CMK (cell line): ENCODE measurements around the gene ESCO1.

ENCODE experiments used
- DNase-seq: peaks from one replicate; pipeline ENCODE4 v3.0.0-alpha.2; 2010; ENCODE audit warnings: low read depth

The ESCO1 gene

GRCh38 chr18:21584391-21584790 lies 16.1 kb downstream of the ESCO1 start:
- no peak for DNase-seq

GRCh38 chr18:21575656-21576055 lies 24.8 kb downstream of the ESCO1 start:
- no peak for DNase-seq

GRCh38 chr18:21571772-21572171 lies 28.7 kb downstream of the ESCO1 start:
- DNase-seq: no peak

- no peak for DNase-seq
These were observed 41.3 kb downstream of the ESCO1 start for GRCh38 chr18:21559195-21559594.

DNA sequence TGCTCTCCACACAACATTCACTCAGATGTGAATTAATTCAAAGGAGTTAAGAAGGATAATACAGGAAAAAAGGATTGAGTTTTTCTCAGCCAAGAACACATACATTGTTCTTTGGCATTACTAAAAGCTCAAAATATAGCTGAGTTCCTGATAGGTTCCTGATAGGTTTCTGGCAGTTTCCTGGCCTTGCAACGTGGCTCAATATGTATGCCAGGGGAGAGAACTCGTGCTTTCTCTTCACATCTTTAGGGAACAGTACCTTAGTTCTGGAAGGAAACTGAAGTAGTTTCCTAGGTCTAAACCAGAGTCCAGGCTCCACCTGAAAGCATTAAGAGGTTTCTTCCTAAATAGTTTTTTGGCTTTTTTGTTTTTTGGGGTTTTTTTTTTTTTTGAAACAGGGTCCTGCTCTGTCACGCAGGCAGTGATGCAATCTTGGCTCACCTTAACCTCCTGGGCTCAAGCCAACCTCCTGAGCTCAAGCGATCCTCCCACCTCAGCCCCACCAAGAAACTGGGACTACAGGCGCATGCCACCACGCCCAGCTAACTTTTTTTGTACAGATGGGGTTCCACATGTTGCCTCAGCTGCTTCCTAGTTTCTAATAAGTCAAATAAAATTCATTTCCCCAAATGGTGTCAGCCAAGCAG lies 42.8 kb downstream of the ESCO1 start:
- no peak for DNase-seq

DNA sequence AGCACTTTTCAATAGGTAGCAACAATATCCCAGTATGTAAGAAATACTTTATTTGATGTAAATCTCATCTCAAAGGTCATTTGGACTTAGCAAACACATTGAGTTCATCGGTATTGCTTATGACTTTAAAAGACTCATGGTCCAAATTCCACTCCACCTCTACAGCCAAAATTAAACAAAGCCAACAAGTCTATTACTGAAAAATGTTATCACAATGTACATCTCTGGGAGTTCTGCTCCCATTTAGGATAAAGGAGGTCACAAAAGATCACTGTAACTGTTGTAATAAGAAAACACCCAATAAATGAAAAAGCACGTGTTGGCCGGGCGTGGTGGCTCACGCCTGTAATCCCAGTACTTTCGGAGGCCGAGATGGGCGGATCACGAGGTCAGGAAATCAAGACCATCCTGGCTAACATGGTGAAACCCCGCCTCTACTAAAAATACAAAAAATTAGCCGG lies 50.0 kb downstream of the ESCO1 start:
- DNase-seq: no peak

DNA sequence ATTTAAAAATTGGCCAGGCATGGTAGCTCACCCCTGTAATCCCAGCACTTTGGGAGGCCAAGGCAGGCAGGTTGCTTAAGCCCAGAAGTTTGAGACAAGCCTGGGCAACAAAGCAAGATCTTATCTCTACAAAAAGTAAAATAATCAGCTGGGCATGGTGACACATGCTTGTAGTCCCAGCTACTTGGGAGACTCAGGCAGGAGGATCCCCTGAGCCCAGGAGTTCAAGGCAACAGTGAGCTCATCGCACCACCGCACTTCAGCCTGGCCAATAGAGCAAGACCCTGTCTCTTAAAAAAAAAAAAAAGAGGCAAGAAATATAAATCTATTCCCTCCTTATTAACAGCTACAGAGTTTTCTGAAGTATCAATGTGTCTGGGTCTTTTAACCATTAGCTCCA lies 51.9 kb downstream of the ESCO1 start:
- DNase-seq: no peak

- no peak for DNase-seq
These were observed 54.1 kb downstream of the ESCO1 start for GRCh38 chr18:21546423-21546822.

- no peak for DNase-seq
These were observed 62.3 kb downstream of the ESCO1 start for GRCh38 chr18:21538230-21538629.

- no peak for DNase-seq
These were observed 66.2 kb downstream of the ESCO1 start for GRCh38 chr18:21534327-21534726.

DNA sequence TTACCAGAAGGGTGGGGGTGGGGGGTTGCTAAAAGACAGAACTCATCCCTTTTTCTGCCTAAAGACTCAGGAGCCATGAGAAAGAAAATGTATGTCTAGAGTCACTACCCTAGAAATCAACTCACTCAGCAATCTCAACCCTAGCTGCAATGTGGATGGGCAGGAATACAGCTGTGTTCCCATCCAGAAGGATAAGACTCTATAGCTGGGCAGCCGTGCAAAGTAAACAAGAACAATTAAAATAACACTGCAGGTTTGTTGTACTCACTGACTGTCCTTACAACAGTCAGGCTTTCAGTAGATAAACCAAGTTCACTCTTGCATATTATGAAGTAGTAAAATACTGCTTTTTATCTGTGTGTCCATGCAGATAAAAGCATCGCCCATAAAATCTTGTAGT lies 74.0 kb downstream of the ESCO1 start:
- DNase-seq: no peak

DNA sequence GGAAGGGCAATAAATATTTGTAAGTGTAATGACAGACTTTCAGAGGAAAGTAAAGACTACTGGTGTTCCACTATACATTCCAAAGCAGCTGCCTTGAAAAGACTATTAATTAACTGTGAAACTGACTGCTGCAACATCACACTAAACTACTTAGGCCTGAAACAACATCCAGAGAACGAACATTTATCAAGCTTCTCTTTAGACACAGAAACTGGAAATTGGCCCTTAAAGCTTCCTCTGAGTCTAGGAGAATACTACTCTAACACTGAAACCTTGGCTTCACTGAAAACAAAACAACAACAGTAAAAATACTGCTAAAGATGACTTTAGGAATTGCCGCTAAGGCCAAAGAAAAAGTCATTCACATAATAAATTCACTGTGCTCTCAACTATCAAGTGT lies 74.6 kb downstream of the ESCO1 start:
- DNase-seq: no peak

DNA sequence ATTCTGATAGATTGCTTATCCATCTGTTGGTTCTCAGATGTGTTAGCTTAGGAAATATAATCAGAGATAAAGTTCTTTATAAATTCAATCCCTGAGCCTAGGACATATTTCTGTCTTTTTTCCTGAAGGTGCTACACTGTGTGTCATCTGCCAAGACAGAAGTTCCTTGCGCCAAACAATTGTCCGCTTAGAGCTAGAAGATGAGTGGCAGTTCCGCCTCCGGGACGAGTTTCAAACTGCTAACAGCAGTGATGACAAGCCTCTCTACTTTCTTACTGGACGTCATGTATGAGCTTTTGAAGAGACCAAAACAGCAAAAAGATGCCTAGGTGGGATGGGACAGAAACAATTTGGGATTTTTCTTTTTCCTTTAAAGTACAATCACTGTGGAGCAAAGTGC lies 78.0 kb downstream of the ESCO1 start:
- DNase-seq: no peak

DNA sequence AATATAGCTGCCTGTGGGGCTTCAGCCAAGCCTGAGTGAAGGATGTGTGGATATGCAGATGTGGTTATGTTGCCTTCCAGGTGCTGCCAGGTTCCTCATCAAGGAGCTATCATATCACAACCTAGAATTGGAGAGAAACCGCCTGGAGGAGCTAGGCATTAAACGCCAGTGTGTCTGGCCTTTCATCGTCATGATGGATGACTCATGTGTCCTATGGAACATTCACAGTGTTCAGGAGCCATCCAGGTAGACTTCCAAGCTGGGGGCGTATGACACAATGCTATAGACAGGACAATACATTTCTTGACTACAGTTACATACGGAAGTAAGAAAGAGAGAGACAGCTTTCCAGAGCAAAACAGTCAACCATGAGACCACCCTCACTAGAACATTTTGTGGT lies 86.8 kb downstream of the ESCO1 start:
- DNase-seq: no peak

DNA sequence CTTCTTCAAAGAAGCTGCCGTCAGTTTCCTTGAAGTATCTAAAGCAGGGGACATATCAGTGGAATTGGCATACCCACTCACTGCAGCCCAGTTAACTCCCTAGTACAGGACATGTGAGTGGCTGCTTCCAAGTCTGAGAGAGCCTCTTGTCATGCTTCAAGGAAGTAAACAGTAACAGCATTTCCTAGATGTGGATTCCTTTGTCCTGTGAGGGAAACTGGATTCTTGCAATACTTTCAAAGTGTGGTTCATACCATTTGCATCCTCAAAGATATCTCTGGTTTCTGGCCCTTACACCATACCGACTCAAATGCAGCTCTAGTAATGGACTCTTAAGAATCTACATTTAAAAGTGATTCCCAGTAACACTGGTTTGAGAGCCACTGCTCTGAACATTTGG lies 87.2 kb downstream of the ESCO1 start:
- no peak for DNase-seq

DNA sequence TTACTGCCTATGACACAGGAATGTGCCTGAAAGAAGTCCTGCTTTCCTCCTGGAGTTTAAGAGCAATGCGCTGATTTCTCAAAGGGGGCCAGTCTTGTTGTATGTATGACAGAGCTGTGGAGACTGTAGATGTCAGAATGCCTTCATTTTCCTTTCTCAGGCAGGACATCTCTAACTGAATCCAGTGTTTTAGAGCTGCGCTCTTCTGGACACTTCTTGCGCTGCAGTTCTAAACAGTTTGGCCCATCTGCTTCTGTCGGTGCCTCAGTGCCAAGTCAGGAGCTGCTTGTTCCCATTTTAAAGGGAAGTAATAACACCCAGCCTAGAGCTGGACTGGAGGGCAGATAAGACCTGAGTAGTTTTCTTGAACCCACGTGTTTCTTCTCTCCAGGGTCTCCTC lies 91.4 kb downstream of the ESCO1 start:
- no peak for DNase-seq

DNA sequence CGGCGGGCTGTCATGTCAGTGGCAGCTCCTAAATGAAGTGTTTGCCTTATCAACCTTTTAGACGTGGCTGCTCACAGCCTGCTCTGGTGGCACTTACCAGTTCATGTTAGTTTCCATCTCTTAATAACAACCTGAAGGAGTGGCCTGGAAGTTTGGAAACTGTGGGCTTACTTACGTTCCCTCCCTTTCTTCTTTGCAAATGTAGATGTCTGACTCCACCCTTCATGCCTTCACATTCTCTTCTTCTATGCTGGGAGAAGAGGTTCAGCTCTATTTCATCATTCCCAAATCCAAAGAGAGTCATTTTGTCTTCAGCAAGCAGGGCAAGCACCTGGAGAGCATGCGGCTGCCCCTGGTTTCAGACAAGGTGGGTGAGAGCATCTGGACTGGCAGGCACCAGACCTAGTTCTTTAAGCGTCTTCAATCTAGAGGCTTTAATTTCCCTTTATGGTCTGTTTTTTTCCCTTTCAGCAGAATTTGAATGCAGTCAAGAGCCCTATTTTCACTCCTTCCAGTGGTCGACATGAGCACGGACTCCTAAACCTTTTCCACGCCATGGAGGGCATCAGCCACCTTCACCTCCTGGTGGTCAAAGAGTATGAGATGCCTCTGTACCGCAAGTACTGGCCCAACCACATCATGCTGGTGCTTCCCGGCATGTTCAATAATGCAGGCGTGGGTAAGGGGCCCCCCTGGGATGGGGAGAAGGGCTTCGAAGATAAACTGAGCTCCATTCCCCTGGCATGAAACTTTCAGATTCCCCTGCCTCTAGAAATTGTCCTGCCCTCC lies 92.4 kb downstream of the ESCO1 start:
- no peak for DNase-seq

DNA sequence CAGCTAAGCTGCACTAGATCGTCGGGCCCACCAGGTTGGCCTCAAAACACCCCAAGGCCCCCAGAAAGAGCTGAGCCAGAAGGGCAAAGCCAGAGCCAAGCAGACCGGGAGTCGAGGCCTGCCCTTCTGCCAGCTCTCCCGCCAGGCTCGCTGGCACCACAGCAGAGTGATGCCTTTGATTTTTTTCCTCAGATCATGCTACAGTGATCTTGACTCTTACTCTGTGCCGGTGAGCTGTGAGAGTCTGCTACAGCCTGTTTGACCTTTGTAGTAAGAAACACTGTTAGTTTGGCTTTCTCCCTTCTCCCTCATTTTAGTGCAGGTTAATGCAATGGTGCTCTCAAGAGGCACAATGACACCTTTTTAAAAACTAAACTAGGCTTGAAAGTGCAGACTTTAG lies 97.8 kb downstream of the ESCO1 start:
- no peak for DNase-seq

- DNase-seq: no peak
These were observed 100.5 kb downstream of the ESCO1 start for GRCh38 chr18:21499997-21500396.

- no peak for DNase-seq
These were observed 104.1 kb downstream of the ESCO1 start for GRCh38 chr18:21496277-21496835.

- no peak for DNase-seq
These were observed 109.8 kb downstream of the ESCO1 start for GRCh38 chr18:21490748-21491147.

GRCh38 chr18:21489919-21490495 lies 110.5 kb downstream of the ESCO1 start:
- DNase-seq: no peak

DNA sequence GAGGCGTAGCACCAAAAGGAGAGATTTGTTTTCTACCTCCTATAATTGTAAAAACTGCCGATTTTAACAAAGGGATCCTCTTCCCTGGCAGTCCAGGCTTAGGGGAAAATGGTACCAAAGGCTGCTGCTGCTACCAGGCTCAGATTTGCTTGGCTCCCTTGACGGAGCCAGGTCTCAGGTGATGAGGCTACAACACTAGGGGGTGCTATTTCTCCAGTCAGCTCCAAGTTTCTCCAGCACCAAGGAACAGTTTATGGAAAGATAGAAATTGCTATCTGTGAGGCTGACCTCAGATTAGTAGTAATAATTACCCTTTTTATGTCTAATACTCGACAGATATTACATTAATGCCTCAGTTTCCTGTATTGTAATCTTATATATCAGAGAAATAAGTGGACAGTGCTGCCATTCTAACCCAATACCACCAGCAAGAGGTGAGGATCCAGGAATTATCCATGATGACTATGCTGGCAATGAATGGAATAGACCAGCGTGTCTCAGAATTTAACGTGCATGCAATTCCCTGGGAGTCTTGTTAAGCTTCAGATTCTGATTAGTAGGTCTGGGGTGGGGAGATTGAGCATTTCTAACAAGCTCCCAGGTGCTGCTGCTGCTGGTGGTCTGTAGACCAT lies 111.3 kb downstream of the ESCO1 start:
- DNase-seq: peak; percentile 11
